ENCODE data around the gene ADAMTS6.

DNA sequence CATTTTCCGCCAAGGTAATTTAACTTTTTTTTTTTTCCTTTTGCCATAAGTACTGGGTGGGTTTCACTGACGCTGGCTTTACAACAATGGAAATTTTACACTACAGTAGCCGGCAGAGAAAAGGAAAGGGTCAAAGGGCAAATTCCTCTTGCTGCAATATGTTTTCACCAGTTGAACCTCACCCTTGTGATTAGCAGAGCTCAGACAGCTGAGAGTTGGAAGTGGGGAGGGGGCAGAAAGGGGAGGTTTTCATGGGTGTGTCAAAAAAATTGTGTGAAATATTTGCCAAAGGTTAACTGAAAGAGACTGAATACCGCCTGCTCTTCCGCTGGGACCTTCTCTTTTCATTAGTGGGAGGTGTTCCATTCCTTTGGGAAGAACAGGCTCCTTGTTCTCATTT lies 296.9 kb downstream of the ADAMTS6 start:
- TF ChIP-seq POLR2AphosphoS5 (IDR thresholded peaks at IDR 0.05; ENCODE audit: low read depth, low read length) (no peak), POLR2A (IDR thresholded peaks at IDR 0.05; ENCODE audit: low read depth, low read length) (no peak)

All from GM12892 (cell line).